HepG2 (cell line): ENCODE data around the gene GLTPD2. TPM values are rescaled to one million over a fixed set of nuclear protein-coding genes. Genes with fewer than 3 reads are reported as not detected.

ENCODE experiments used
- ATAC-seq: fragments of 200-7000 bp; cut with Tn5 transposase; 3 replicates; pipeline ENCODE4 v1.9.1; 2020; ENCODE audit warnings: mild to moderate bottlenecking, moderate library complexity
- BruUV-seq: library from RNA; stranded (reverse); fragments of 400-500 nt; replicated peaks from 2 replicates; lab custom pipeline; 2021; lab: Mats Ljungman, UMichigan
- CTCF ChIA-PET: fragments of 300-600 bp; formaldehyde crosslinking; extraction: SDS; loops from one replicate; lab custom pipeline; 2021; ENCODE audit warnings: low total read pairs, inconsistent platforms, low intra/inter-chr PET ratio; lab: Yijun Ruan, JAX
- POLR2A ChIA-PET: fragments of 350-600 bp; sonication (Branson Sonifier 250); formaldehyde crosslinking; loops from one replicate; lab custom pipeline; 2020; ENCODE audit warnings: antibody characterized with exemption, inconsistent platforms; lab: Yijun Ruan, JAX
- DNase-seq: peaks from one replicate; pipeline ENCODE4 v3.0.0-alpha.2; 2015; ENCODE audit warnings: low spot score
- FAIRE-seq: peaks from 3 replicates; lab custom pipeline; 2011; peaks lifted over from hg19 to GRCh38; lab: Jason Lieb, UNC
- H2AFZ ChIP-seq: one replicate; pipeline ENCODE4 v1.6.1; 2011; ENCODE audit warnings: low read length, inconsistent platforms
- H3K27ac ChIP-seq: fragments of 300-600 bp; 3 replicates; pipeline ENCODE4 v1.8.0; 2011; ENCODE audit warnings: mixed run types, mild to moderate bottlenecking, mixed read lengths, low read length, inconsistent platforms; ENCODE audit not compliant: insufficient read depth; ENCODE audit errors: extremely low read length
- H3K27me3 ChIP-seq, 2 experiments: fragments of 200-600 bp in 1 of 2; 2 replicates in 1 of 2; 3 replicates in 1 of 2; pipeline versions ENCODE4 v1.6.0 to v1.8.0; 2011; ENCODE audit warnings: low read length in 2 of 2, mild to moderate bottlenecking in 2 of 2, moderate library complexity in 2 of 2, inconsistent platforms in 1 of 2; ENCODE audit not compliant: insufficient read depth in 2 of 2, control insufficient read depth in 1 of 2
- H3K36me3 ChIP-seq, 2 experiments: fragments of 200-600 bp in 1 of 2; replicated peaks in 1 of 2; 2 replicates in 1 of 2; 3 replicates in 1 of 2; pipeline versions ENCODE4 v1.5.1 to v1.8.0; 2011; ENCODE audit warnings: low read length in 2 of 2, inconsistent platforms in 1 of 2; ENCODE audit not compliant: insufficient read depth in 2 of 2, control insufficient read depth in 1 of 2
- H3K4me1 ChIP-seq: 2 replicates; pipeline ENCODE4 v1.5.1; 2012; ENCODE audit warnings: low read length, inconsistent platforms; ENCODE audit not compliant: insufficient read depth
- H3K4me2 ChIP-seq: 2 replicates; pipeline ENCODE4 v1.6.0; 2011; ENCODE audit warnings: low read depth, low read length, inconsistent platforms
- H3K4me3 ChIP-seq, 3 experiments: fragments of 200-600 bp in 1 of 3; sonication (generic), shearing (Covaris generic) in 1 of 3; replicated peaks in 1 of 3; 2 replicates each; pipeline ENCODE4 v1.5.1; 2011 to 2016; ENCODE audit warnings: low read length in 3 of 3, inconsistent platforms in 2 of 3, low read depth in 2 of 3, mild to moderate bottlenecking in 2 of 3, control low read depth in 1 of 3, mixed read lengths in 1 of 3; ENCODE audit not compliant: insufficient read depth in 1 of 3
- H3K79me2 ChIP-seq: one replicate; pipeline ENCODE4 v1.6.1; 2011; ENCODE audit warnings: low read length, inconsistent platforms; ENCODE audit not compliant: insufficient read depth
- H3K9ac ChIP-seq: 2 replicates; pipeline ENCODE4 v1.6.0; 2011; ENCODE audit warnings: mild to moderate bottlenecking, low read depth, low read length, inconsistent platforms; ENCODE audit not compliant: insufficient read depth
- H3K9me3 ChIP-seq: 2 replicates; pipeline ENCODE4 v1.5.1; 2012; ENCODE audit warnings: mild to moderate bottlenecking, low read length
- H4K20me1 ChIP-seq: 2 replicates; pipeline ENCODE4 v1.6.0; 2011; ENCODE audit warnings: inconsistent platforms, mild to moderate bottlenecking, low read length, moderate library complexity; ENCODE audit not compliant: insufficient read depth
- EED ChIP-seq: sonication (generic); formaldehyde crosslinking; IDR thresholded peaks from 2 replicates; pipeline ENCODE4 v1.5.0; 2020; ENCODE audit warnings: mild to moderate bottlenecking, missing genetic modification reagents
- HNRNPH1 ChIP-seq: fragments of 200-400 bp; formaldehyde crosslinking; optimal IDR thresholded peaks from 2 replicates; pipeline ENCODE3; 2017; ENCODE audit warnings: mild to moderate bottlenecking, low read depth, low read length
- HNRNPK ChIP-seq: fragments of 200-400 bp; formaldehyde crosslinking; IDR thresholded peaks from 2 replicates; pipeline ENCODE4 v1.6.1; 2018; ENCODE audit warnings: low read length, low read depth, moderate library complexity, mild to moderate bottlenecking; ENCODE audit not compliant: poor library complexity, severe bottlenecking
- HOXA7 ChIP-seq: sonication (generic); formaldehyde crosslinking; IDR thresholded peaks from 2 replicates; pipeline ENCODE4 v1.8.1; 2022; ENCODE audit warnings: mild to moderate bottlenecking, missing genetic modification reagents, moderate library complexity
- MIER3 ChIP-seq: IDR thresholded peaks from 2 replicates; pipeline ENCODE4 v1.6.1; 2016; ENCODE audit warnings: missing compliant biosample characterization, borderline replicate concordance
- NR2F6 ChIP-seq, 2 experiments: IDR thresholded peaks; 2 replicates each; pipeline ENCODE4 v1.6.1; 2016; ENCODE audit warnings: antibody characterized with exemption in 1 of 2, mild to moderate bottlenecking in 1 of 2
- SP140L ChIP-seq: sonication (generic); formaldehyde crosslinking; IDR thresholded peaks from 2 replicates; pipeline ENCODE4 v1.4.0; 2020; ENCODE audit warnings: missing genetic modification reagents, borderline replicate concordance
- ZKSCAN8 ChIP-seq: IDR thresholded peaks from 2 replicates; pipeline ENCODE4 v1.6.1; 2016; ENCODE audit warnings: borderline replicate concordance, missing genetic modification reagents, missing compliant biosample characterization
- ZMYM2 ChIP-seq: sonication (generic); formaldehyde crosslinking; IDR thresholded peaks from 2 replicates; pipeline ENCODE4 v1.8.0; 2022; ENCODE audit warnings: mild to moderate bottlenecking, missing genetic modification reagents
- ZNF383 ChIP-seq: sonication (generic); formaldehyde crosslinking; IDR thresholded peaks from 2 replicates; pipeline ENCODE4 v1.4.0; 2020; ENCODE audit warnings: missing genetic modification reagents, mild to moderate bottlenecking, borderline replicate concordance
- ZNF747 ChIP-seq: sonication (generic); formaldehyde crosslinking; IDR thresholded peaks from 2 replicates; pipeline ENCODE4 v1.8.1; 2023; ENCODE audit warnings: missing genetic modification reagents, mild to moderate bottlenecking, borderline replicate concordance
- ZSCAN20 ChIP-seq: sonication (generic); formaldehyde crosslinking; IDR thresholded peaks from 2 replicates; pipeline ENCODE4 v1.4.0; 2020; ENCODE audit warnings: missing genetic modification reagents, mild to moderate bottlenecking, borderline replicate concordance
- WGBS: methylation state at CpG from one replicate; pipeline ENCODE4 v1.1.6; 2017; ENCODE audit warnings: low lambda C conversion rate; 5-methylcytosine and 5-hydroxymethylcytosine counted together
- in situ Hi-C: cut with HindIII; loops from 2 replicates; pipeline ENCODE4 v1.10.0; 2017; ENCODE audit warnings: low pct_unique_long_range_greater_than_20kb; ENCODE audit not compliant: extremely low pct_ligation_motif_present
- intact Hi-C: fragments of 100-400 bp; cut with micrococcal nuclease; formaldehyde crosslinking; loops from one replicate; pipeline ENCODE4 v1.10.0; 2022; ENCODE audit not compliant: unreplicated experiment
- polyA plus RNA-seq, 8 experiments: library from polyadenylated mRNA; depleted of rRNA in 3 of 8; stranded (reverse) in 7 of 8; unstranded in 1 of 8; fragments of >200 nt; fragmentation: Illumina TruSeq in 4 of 8; extraction: Trizol in 4 of 8; gene quantifications; 2 replicates each; pipeline versions ENCODE4 v1.2.1 to v1.2.3, GENCODE V29; 2011 to 2016; ENCODE audit warnings: low read depth in 4 of 8, missing spikeins in 1 of 8, mixed read lengths in 1 of 8; ENCODE audit not compliant: insufficient read depth in 1 of 8
- total RNA-seq, 5 experiments: library from RNA; depleted of rRNA; stranded (reverse); fragments of >200 nt; fragmentation: Illumina TruSeq; extraction: Trizol; gene quantifications; 2 replicates each; pipeline ENCODE4 v1.2.3, GENCODE V29; 2016; ENCODE audit warnings: low read depth in 1 of 5
- TF ChIP-seq, protein P1 (sequence below): sonication (generic); formaldehyde crosslinking; IDR thresholded peaks from 2 replicates; pipeline ENCODE4 v1.4.0; 2020; ENCODE audit warnings: missing genetic modification reagents, borderline replicate concordance
- TF ChIP-seq, protein P2 (sequence below): conservative IDR thresholded peaks from 2 replicates; pipeline ENCODE4 v1.6.1; 2018; ENCODE audit warnings: missing genetic modification reagents

The GLTPD2 gene
- total and polyA plus RNA-seq, 2 of the 13 experiments (the other 11 are each of a cell fraction or from before 2014, with no cell fraction given) = 7.5 to 12.9 TPM

DNA sequence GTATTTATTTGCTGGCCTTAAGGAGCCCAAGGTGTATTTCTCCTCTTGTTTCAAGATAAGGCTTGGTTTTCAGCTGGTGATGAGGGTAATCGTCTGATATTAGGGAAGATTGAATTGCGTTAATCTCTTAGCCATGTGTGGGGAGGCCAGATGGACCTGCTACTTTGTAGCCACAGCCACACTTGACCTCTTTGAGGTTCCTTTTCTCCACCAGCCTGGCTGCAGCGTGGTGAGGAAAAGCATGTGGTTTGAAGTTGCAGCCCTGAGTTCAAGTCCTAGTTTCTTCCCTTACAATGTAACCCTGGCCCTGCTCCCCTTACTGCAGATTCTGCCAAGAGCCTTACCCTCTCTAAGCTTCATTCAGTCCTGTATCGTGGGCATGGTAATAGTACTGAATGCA lies 47.5 kb downstream of the GLTPD2 start:
- intact Hi-C loops (loop anchor here (10.0 kb wide), 1 partner anchor 49 kb away; no protein-coding TSS in a partner anchor), in situ Hi-C loops (no loop called here)
- FAIRE-seq (no peak), DNase-seq (no peak), ATAC-seq (no peak)
- BruUV-seq = no TSS peak
- Histone ChIP-seq H3K27ac (peak overlapping the region; percentile 75), H3K4me3 (peak overlapping the region in 1 of 3 experiments; percentile 85; a peak in 1 of 6 replicates), H3K9ac (peak overlapping the region; percentile 50; the same call in 1 of the 2 replicates), H3K79me2 (peaks cover 72% of the 10 kb centered on the region), H3K36me3 (peaks cover 2 to 19% of the 10 kb centered on the region in 2 experiments; a peak in 3 of 5 replicates), H3K4me1 (peaks cover 62% of the 10 kb centered on the region), H2AFZ (no peak overlapping the region), H3K27me3 (no peaks in the 10 kb centered on the region), H3K9me3 (no peaks in the 10 kb centered on the region), H3K4me2 (peak overlapping the region; percentile 97), H4K20me1 (peaks cover 27% of the 10 kb centered on the region; the same call in 1 of the 2 replicates)
- TF ChIP-seq, protein P1, sequence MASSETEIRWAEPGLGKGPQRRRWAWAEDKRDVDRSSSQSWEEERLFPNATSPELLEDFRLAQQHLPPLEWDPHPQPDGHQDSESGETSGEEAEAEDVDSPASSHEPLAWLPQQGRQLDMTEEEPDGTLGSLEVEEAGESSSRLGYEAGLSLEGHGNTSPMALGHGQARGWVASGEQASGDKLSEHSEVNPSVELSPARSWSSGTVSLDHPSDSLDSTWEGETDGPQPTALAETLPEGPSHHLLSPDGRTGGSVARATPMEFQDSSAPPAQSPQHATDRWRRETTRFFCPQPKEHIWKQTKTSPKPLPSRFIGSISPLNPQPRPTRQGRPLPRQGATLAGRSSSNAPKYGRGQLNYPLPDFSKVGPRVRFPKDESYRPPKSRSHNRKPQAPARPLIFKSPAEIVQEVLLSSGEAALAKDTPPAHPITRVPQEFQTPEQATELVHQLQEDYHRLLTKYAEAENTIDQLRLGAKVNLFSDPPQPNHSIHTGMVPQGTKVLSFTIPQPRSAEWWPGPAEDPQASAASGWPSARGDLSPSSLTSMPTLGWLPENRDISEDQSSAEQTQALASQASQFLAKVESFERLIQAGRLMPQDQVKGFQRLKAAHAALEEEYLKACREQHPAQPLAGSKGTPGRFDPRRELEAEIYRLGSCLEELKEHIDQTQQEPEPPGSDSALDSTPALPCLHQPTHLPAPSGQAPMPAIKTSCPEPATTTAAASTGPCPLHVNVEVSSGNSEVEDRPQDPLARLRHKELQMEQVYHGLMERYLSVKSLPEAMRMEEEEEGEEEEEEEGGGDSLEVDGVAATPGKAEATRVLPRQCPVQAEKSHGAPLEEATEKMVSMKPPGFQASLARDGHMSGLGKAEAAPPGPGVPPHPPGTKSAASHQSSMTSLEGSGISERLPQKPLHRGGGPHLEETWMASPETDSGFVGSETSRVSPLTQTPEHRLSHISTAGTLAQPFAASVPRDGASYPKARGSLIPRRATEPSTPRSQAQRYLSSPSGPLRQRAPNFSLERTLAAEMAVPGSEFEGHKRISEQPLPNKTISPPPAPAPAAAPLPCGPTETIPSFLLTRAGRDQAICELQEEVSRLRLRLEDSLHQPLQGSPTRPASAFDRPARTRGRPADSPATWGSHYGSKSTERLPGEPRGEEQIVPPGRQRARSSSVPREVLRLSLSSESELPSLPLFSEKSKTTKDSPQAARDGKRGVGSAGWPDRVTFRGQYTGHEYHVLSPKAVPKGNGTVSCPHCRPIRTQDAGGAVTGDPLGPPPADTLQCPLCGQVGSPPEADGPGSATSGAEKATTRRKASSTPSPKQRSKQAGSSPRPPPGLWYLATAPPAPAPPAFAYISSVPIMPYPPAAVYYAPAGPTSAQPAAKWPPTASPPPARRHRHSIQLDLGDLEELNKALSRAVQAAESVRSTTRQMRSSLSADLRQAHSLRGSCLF (CRISPR knock-in tag) = no peak
- no peak for TF ChIP-seq HNRNPH1
- TF ChIP-seq SP140L (CRISPR knock-in tag) = no peak
- no peak for TF ChIP-seq HOXA7
- no peak for TF ChIP-seq ZMYM2 (CRISPR knock-in tag)
- TF ChIP-seq ZSCAN20 (CRISPR knock-in tag) = no peak
- no peak for TF ChIP-seq ZNF383 (CRISPR knock-in tag)
- no peak for TF ChIP-seq MIER3 (CRISPR knock-in tag)
- no peak for TF ChIP-seq EED (CRISPR knock-in tag)
- no peak for TF ChIP-seq ZNF747
- TF ChIP-seq, protein P2, sequence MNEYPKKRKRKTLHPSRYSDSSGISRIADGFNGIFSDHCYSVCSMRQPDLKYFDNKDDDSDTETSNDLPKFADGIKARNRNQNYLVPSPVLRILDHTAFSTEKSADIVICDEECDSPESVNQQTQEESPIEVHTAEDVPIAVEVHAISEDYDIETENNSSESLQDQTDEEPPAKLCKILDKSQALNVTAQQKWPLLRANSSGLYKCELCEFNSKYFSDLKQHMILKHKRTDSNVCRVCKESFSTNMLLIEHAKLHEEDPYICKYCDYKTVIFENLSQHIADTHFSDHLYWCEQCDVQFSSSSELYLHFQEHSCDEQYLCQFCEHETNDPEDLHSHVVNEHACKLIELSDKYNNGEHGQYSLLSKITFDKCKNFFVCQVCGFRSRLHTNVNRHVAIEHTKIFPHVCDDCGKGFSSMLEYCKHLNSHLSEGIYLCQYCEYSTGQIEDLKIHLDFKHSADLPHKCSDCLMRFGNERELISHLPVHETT (CRISPR knock-in tag) = no peak
- no peak for TF ChIP-seq HNRNPK
- TF ChIP-seq ZKSCAN8 = no peak
- TF ChIP-seq NR2F6 (IDR thresholded peaks at IDR 0.05) = no peak
- no peak for TF ChIP-seq NR2F6 (CRISPR knock-in tag; IDR thresholded peaks at IDR 0.05)
- ChIA-PET POLR2A (interaction anchor here (1.0 to 3.8 kb wide), 4 partner anchors 9 to 47 kb away, joined by 4 to 31 read pairs (median 11); partner anchors contain the start of genes GLTPD2 and PLD2), CTCF (no interaction called here)
- 98% methylated on average over 4 of the region's 4 CpGs for WGBS
